GM12892 (cell line): ENCODE measurements around the gene TTC9C.

Experiments
- POLR2A ChIP-seq: IDR thresholded peaks from 2 replicates; pipeline ENCODE4 v1.6.1; 2011; ENCODE audit warnings: low read depth, low read length, control low read depth
- POLR2AphosphoS5 ChIP-seq: IDR thresholded peaks from 2 replicates; pipeline ENCODE4 v1.6.1; 2011; ENCODE audit warnings: low read depth, low read length, control low read depth

DNA sequence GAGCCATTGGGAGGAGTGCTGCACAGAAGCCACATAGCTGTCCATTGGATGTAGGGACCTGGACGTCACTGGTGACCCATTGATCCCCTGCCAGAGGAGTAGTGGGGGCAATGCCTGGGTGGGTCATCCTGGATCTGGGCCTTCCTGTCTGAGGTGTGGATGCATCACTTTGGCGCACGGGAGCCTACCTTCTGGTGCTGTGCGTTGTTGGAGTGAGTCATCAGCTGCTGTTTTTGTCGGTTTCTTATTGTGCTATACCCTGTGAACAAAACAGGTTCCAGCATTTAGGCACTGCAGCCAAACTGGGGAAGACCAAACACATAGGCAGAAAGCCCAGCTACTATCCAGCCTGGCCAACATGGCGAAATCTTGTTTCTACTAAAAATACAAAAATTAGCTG, 46.1 kb downstream of the TTC9C start:
- TF ChIP-seq POLR2A (no peak), POLR2AphosphoS5 (no peak)
